PC-9 (cell line): ENCODE measurements around the gene NOC4L. TPM values are rescaled to one million over a fixed set of nuclear protein-coding genes. Genes with fewer than 3 reads are reported as not detected.
A peak's percentile ranks its signal among the peaks of the same experiment; 100 is the strongest.

Source experiments
- Bru-seq: library from RNA; stranded (reverse); fragments of 400-500 nt; gene quantifications from one replicate; lab custom pipeline; 2021; lab: Mats Ljungman, UMichigan
- BruChase-seq, 2 experiments: library from RNA; stranded (reverse); fragments of 400-500 nt; gene quantifications; one replicate each; lab custom pipeline; 2021; lab: Mats Ljungman, UMichigan
- BruUV-seq: library from RNA; stranded (reverse); fragments of 400-500 nt; replicated peaks from 2 replicates; lab custom pipeline; 2021; lab: Mats Ljungman, UMichigan
- CTCF ChIA-PET: fragments of 300-600 bp; sonication (Branson Sonifier 250); formaldehyde crosslinking; loops from one replicate; lab custom pipeline; 2022; ENCODE audit warnings: antibody characterized with exemption; lab: Charles Lee
- POLR2A ChIA-PET: fragments of 300-600 bp; sonication (Branson Sonifier 250); formaldehyde crosslinking; loops from one replicate; lab custom pipeline; 2022; ENCODE audit warnings: antibody characterized with exemption; ENCODE audit not compliant: unreplicated experiment; lab: Charles Lee
- DNase-seq, 2 experiments: peaks; one replicate each; pipeline versions ENCODE4 v3.0.0 to v3.0.0-alpha.2; 2015 to 2022; ENCODE audit warnings: mixed read lengths in 1 of 2
- H2AFZ ChIP-seq: fragments of 200-600 bp; sonication (generic); 2 replicates; pipeline ENCODE4 v1.8.1; 2017; ENCODE audit warnings: antibody characterized with exemption
- H3F3A ChIP-seq: fragments of 200-600 bp; sonication (generic); 2 replicates; pipeline ENCODE4 v1.8.1; 2017; ENCODE audit warnings: antibody characterized with exemption, mild to moderate bottlenecking, low read depth; ENCODE audit not compliant: insufficient read depth
- H3K27ac ChIP-seq: fragments of 200-600 bp; sonication (generic); 2 replicates; pipeline ENCODE4 v1.6.1; 2016; ENCODE audit warnings: mixed run types
- H3K27me3 ChIP-seq: fragments of 200-600 bp; sonication (generic); 2 replicates; pipeline ENCODE4 v1.6.1; 2016; ENCODE audit warnings: low read depth, mixed run types; ENCODE audit not compliant: insufficient read depth
- H3K36me3 ChIP-seq: fragments of 200-600 bp; sonication (generic); 2 replicates; pipeline ENCODE4 v1.6.1; 2016; ENCODE audit warnings: low read depth, mixed run types
- H3K4me1 ChIP-seq: fragments of 200-600 bp; sonication (generic); replicated peaks from 2 replicates; pipeline ENCODE4 v1.6.1; 2016; ENCODE audit warnings: mixed run types; ENCODE audit not compliant: insufficient read depth
- H3K4me2 ChIP-seq: fragments of 200-600 bp; sonication (generic); 2 replicates; pipeline ENCODE4 v1.6.1; 2017; ENCODE audit warnings: mixed run types
- H3K4me3 ChIP-seq: fragments of 200-600 bp; sonication (generic); 2 replicates; pipeline ENCODE4 v1.6.1; 2016; ENCODE audit warnings: mixed run types
- H3K79me2 ChIP-seq: fragments of 200-600 bp; sonication (generic); 2 replicates; pipeline ENCODE4 v1.6.1; 2017; ENCODE audit warnings: low read depth, mixed run types
- H3K9me2 ChIP-seq: fragments of 200-600 bp; sonication (generic); 2 replicates; pipeline ENCODE4 v1.8.1; 2017; ENCODE audit warnings: mild to moderate bottlenecking; ENCODE audit not compliant: insufficient read depth
- H3K9me3 ChIP-seq: fragments of 200-600 bp; sonication (generic); 2 replicates; pipeline ENCODE4 v1.8.1; 2016; ENCODE audit warnings: low read depth; ENCODE audit not compliant: insufficient read depth
- H4K20me1 ChIP-seq: fragments of 200-600 bp; sonication (generic); 2 replicates; pipeline ENCODE4 v1.8.1; 2017; ENCODE audit not compliant: insufficient read depth
- CTCF ChIP-seq: fragments of 200-600 bp; sonication (generic); conservative IDR thresholded peaks from 2 replicates; pipeline ENCODE4 v1.6.1; 2017; ENCODE audit warnings: mixed run types, antibody characterized with exemption, mild to moderate bottlenecking, moderate library complexity
- EZH2 ChIP-seq: fragments of 200-600 bp; sonication (generic); IDR thresholded peaks from 2 replicates; pipeline ENCODE4 v1.8.0; 2017; ENCODE audit warnings: antibody characterized with exemption, low read depth
- intact Hi-C: fragments of 100-400 bp; cut with micrococcal nuclease; formaldehyde crosslinking; loops from one replicate; pipeline ENCODE4 v1.10.0; 2022; ENCODE audit not compliant: unreplicated experiment
- long read RNA-seq: library from polyadenylated mRNA; stranded (forward); transcript quantifications from one replicate; pipeline ENCODE4 v2.0.0, GENCODE V29; 2022
- total RNA-seq: library from RNA; stranded (reverse); gene quantifications from 2 replicates; pipeline ENCODE4 v1.2.3, GENCODE V29; 2021

NOC4L gene
- 24.1 and 27.1 TPM in 2 replicates for total RNA-seq
- Bru-seq, nascent RNA, result percentile 51 among the genes with signal in this experiment
- BruChase-seq, experiment 1, labeled RNA remaining after a 2-hour chase, result percentile 55 among the genes with signal in this experiment
- percentile 73 among the genes with signal in this experiment for BruChase-seq, experiment 2, labeled RNA remaining after a 6-hour chase
- long read RNA-seq, transcript NOC4L-201 (15 exons, 1,632 nt), result major isoform, 47 of 52 reads
- long read RNA-seq, partial matches to known transcripts, result 2 of 52 reads
- long read RNA-seq, other reads (novel, unspliced or antisense), result 3 of 52 reads

- peak; percentile 83 to 94 for DNase-seq
- Histone ChIP-seq H3K27ac (no peak within 1 kb of the TSS), H3K36me3 (peaks cover 16% of the 10 kb centered on the region), H3K4me3 (peak within 1 kb of the TSS; percentile 99), H3K9me2 (no peaks in the 10 kb centered on the region), H2AFZ (peak within 1 kb of the TSS; percentile 93), H3K9me3 (no peaks in the 10 kb centered on the region), H3K27me3 (no peaks in the 10 kb centered on the region), H3K4me2 (peak within 1 kb of the TSS; percentile 96), H3F3A (no peaks in the 10 kb centered on the region), H3K79me2 (peaks cover 31% of the 10 kb centered on the region), H3K4me1 (peaks cover 13% of the 10 kb centered on the region), H4K20me1 (0 out of 2 replicates have a peak, but pooled peaks cover 6% of the 10 kb centered on the region)
- no TSS peak for BruUV-seq
- TF ChIP-seq EZH2 (no peak), CTCF (no peak)
- intact Hi-C loops, result no loop called here
- POLR2A ChIA-PET, result no interaction called here
- CTCF ChIA-PET, result interaction anchor here (1.0 kb wide), 1 partner anchor 9 kb away, joined by 3 read pairs; no protein-coding TSS in a partner anchor
Measured at GRCh38 chr12:132144115-132144809, at the start of gene NOC4L, which contains the start of gene DDX51. NOC4L (plus strand) TSS chr12:132144457; CDS start chr12:132144489, 32 bp downstream. DDX51 (minus strand) TSS chr12:132144319; CDS start chr12:132144296, 23 bp downstream.

- H3K79me2 ChIP-seq, result no peaks in the 10 kb centered on the region
- peaks cover 6% of the 10 kb centered on the region; the same call in 1 of the 2 replicates for H4K20me1 ChIP-seq
- DNase-seq, result no peak
- no TSS peak for BruUV-seq
- peaks cover 7% of the 10 kb centered on the region for H3K36me3 ChIP-seq
- no peaks in the 10 kb centered on the region for H3K9me2 ChIP-seq
- intact Hi-C loops, result no loop called here
- H3K27ac ChIP-seq, result peak overlapping the region; percentile 45
- H3K4me3 ChIP-seq, result no peak overlapping the region
- H3F3A ChIP-seq, result peaks cover 16% of the 10 kb centered on the region
- no peak overlapping the region for H2AFZ ChIP-seq
- no peak overlapping the region for H3K4me2 ChIP-seq
- H3K27me3 ChIP-seq, result no peaks in the 10 kb centered on the region
- H3K9me3 ChIP-seq, result no peaks in the 10 kb centered on the region
- CTCF ChIA-PET, result no interaction called here
- POLR2A ChIA-PET, result no interaction called here
- TF ChIP-seq CTCF, result no peak
- no peak for TF ChIP-seq EZH2
- no peaks in the 10 kb centered on the region for H3K4me1 ChIP-seq
Measured at GRCh38 chr12:132095520-132096409, 48.5 kb upstream of the NOC4L start.

GRCh38 chr12:132099739-132100138, 44.5 kb upstream of the NOC4L start:
- no TSS peak for BruUV-seq
- Histone ChIP-seq H3K36me3 (peaks cover 7% of the 10 kb centered on the region), H2AFZ (no peak overlapping the region), H3K79me2 (no peaks in the 10 kb centered on the region), H3K4me3 (no peak overlapping the region), H3K4me1 (no peaks in the 10 kb centered on the region), H3K9me2 (no peaks in the 10 kb centered on the region), H4K20me1 (peaks cover 14% of the 10 kb centered on the region; the same call in 1 of the 2 replicates), H3K27ac (no peak overlapping the region), H3K9me3 (no peaks in the 10 kb centered on the region), H3K4me2 (no peak overlapping the region), H3K27me3 (no peaks in the 10 kb centered on the region), H3F3A (peaks cover 16% of the 10 kb centered on the region)
- DNase-seq, result no peak
- TF ChIP-seq EZH2, result no peak
- TF ChIP-seq CTCF, result no peak
- intact Hi-C loops, result no loop called here
- ChIA-PET POLR2A (no interaction called here), CTCF (no interaction called here)
